GM12892 (cell line): ENCODE results near the gene CBY2.
"Not testable (repeated sequence)": the region's sequence is repeated elsewhere in the genome, so short reads cannot be mapped to it uniquely, and the experiment has no call there.

Source experiments
- DNase-seq: peaks from one replicate; pipeline ENCODE4 v3.0.0; 2011; ENCODE audit not compliant: insufficient read length
- FAIRE-seq: peaks from 2 replicates; lab custom pipeline; 2011; peaks lifted over from hg19 to GRCh38; lab: Jason Lieb, UNC
- POLR2A ChIP-seq: IDR thresholded peaks from 2 replicates; pipeline ENCODE4 v1.6.1; 2011; ENCODE audit warnings: low read depth, low read length, control low read depth
- POLR2AphosphoS5 ChIP-seq: IDR thresholded peaks from 2 replicates; pipeline ENCODE4 v1.6.1; 2011; ENCODE audit warnings: low read depth, low read length, control low read depth
- TAF1 ChIP-seq: IDR thresholded peaks from 2 replicates; pipeline ENCODE4 v1.6.1; 2011; ENCODE audit warnings: low read depth, mild to moderate bottlenecking, control low read depth, low read length, borderline replicate concordance

Gene CBY2

GRCh38 chr13:45752510-45752909 lies 50.4 kb downstream of the CBY2 start:
- TF ChIP-seq POLR2AphosphoS5, result no peak
- no peak for TF ChIP-seq POLR2A
- no peak for TF ChIP-seq TAF1
- DNase-seq, result no peak
- no peak for FAIRE-seq

GRCh38 chr13:45756498-45756897 lies 54.4 kb downstream of the CBY2 start:
- FAIRE-seq, result not testable (repeated sequence)

GRCh38 chr13:45757589-45757988 lies 55.5 kb downstream of the CBY2 start:
- not testable (repeated sequence) for FAIRE-seq, DNase-seq

More at GRCh38 chr13:45756498-45756897, 54.4 kb downstream of the CBY2 start:
- DNase-seq, result not testable (repeated sequence)

- TF ChIP-seq POLR2A, result no peak
- TF ChIP-seq TAF1, result no peak
- no peak for TF ChIP-seq POLR2AphosphoS5
- DNase-seq, result no peak
- FAIRE-seq, result no peak
Observed at GRCh38 chr13:45763419-45763818, 61.3 kb downstream of the CBY2 start.
